Smooth muscle cell (in vitro differentiated cells): ENCODE data around the gene C1orf122. TPM values are rescaled to one million over a fixed set of nuclear protein-coding genes. Genes with fewer than 3 reads are reported as not detected.

Source experiments
- DNase-seq: peaks from one replicate; lab custom pipeline; 2025; ENCODE audit not compliant: unreplicated experiment; lab: John Stamatoyannopoulos, UW
- H2AFZ ChIP-seq: fragments of 200-600 bp; sonication (generic); 2 replicates; pipeline ENCODE4 v1.6.0; 2016; ENCODE audit warnings: antibody characterized with exemption, low read depth, mild to moderate bottlenecking
- H3F3A ChIP-seq: fragments of 200-600 bp; sonication (generic); 2 replicates; pipeline ENCODE4 v1.6.0; 2017; ENCODE audit warnings: antibody characterized with exemption, low read depth
- H3K27ac ChIP-seq: fragments of 200-600 bp; sonication (generic); 2 replicates; pipeline ENCODE4 v1.5.1; 2016; ENCODE audit warnings: low read depth, mild to moderate bottlenecking
- H3K27me3 ChIP-seq: fragments of 200-600 bp; sonication (generic); 2 replicates; pipeline ENCODE4 v1.6.1; 2016; ENCODE audit warnings: low read depth, mild to moderate bottlenecking
- H3K36me3 ChIP-seq: fragments of 200-600 bp; sonication (generic); 2 replicates; pipeline ENCODE4 v1.5.1; 2016; ENCODE audit warnings: low read depth
- H3K4me1 ChIP-seq: fragments of 200-600 bp; sonication (generic); 2 replicates; pipeline ENCODE4 v1.5.1; 2016; ENCODE audit warnings: low read depth
- H3K4me2 ChIP-seq: fragments of 200-600 bp; sonication (generic); 2 replicates; pipeline ENCODE4 v1.6.0; 2016; ENCODE audit warnings: mild to moderate bottlenecking
- H3K4me3 ChIP-seq: fragments of 200-600 bp; sonication (generic); 2 replicates; pipeline ENCODE4 v1.5.1; 2016; ENCODE audit warnings: mild to moderate bottlenecking
- H3K79me2 ChIP-seq: fragments of 200-600 bp; sonication (generic); 2 replicates; pipeline ENCODE4 v1.6.0; 2016; ENCODE audit warnings: low read depth, mild to moderate bottlenecking
- H3K9ac ChIP-seq: fragments of 200-600 bp; sonication (generic); 2 replicates; pipeline ENCODE4 v1.6.0; 2016; ENCODE audit warnings: low read depth
- H3K9me3 ChIP-seq: fragments of 200-600 bp; sonication (generic); replicated peaks from 2 replicates; pipeline ENCODE4 v1.5.1; 2016; ENCODE audit warnings: low read depth
- H4K20me1 ChIP-seq: fragments of 200-600 bp; sonication (generic); 2 replicates; pipeline ENCODE4 v1.6.0; 2016; ENCODE audit warnings: low read depth
- WGBS: methylation state at CpG from one replicate; pipeline ENCODE4 v1.1.7; 2016; ENCODE audit warnings: low lambda C conversion rate; 5-methylcytosine and 5-hydroxymethylcytosine counted together
- polyA plus RNA-seq: library from polyadenylated mRNA; unstranded; fragments of >200 nt; fragmentation: Nextera tagmentation; extraction: Ambion mirVana; gene quantifications from 2 replicates; pipeline ENCODE4 v1.2.1, GENCODE V29; 2016
- total RNA-seq: library from RNA; depleted of rRNA; stranded (reverse); fragments of >200 nt; gene quantifications from 2 replicates; pipeline ENCODE4 v1.2.3, GENCODE V29; 2014
- TF ChIP-seq, protein P1 (sequence below): fragments of 200-600 bp; sonication (generic); IDR thresholded peaks from 2 replicates; pipeline ENCODE4 v1.5.1; 2017; ENCODE audit warnings: borderline replicate concordance, mild to moderate bottlenecking, antibody characterized with exemption; ENCODE audit not compliant: insufficient read depth, poor library complexity, severe bottlenecking

The C1orf122 gene
- total and polyA plus RNA-seq, 2 experiments from 2014 or later: 57.8 to 140 TPM

DNA sequence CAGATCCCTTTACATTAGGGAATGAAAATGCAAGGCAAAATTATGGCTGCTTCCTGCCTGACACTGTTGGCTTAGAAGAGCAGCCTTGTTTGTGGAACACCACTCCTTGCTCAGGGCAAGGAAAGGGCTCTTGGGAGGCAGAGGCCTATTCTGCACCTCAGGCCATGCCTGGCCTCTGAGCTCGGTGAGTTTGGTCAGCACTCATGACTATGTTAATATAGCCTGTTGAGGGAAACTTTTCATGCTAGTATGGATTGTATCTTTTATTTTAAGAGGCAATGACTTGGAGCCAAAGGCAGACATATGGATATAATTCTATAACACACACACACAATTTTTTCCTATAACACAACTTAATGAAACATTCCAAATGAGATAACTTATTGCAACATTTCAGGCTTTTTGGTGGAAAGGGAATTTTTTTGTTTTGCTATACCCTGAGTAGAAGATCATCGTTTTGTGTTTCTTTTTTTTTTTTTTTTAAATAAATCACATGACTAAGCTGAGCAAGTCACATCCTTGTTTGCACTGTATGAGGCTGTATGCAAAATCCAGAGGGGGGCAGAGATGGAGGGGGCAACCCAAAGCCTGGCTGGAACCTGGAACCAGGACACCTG, 6.0 kb downstream of the C1orf122 start:
- Histone ChIP-seq H3K79me2 (peaks cover 7% of the 10 kb centered on the region), H4K20me1 (peaks cover 12% of the 10 kb centered on the region), H3K9me3 (no peaks in the 10 kb centered on the region), H3K9ac (no peak overlapping the region), H3K4me2 (no peak overlapping the region), H3K4me1 (peaks cover 8% of the 10 kb centered on the region), H3F3A (peaks cover 11% of the 10 kb centered on the region), H3K4me3 (no peak overlapping the region), H3K36me3 (peaks cover 4% of the 10 kb centered on the region), H3K27ac (no peak overlapping the region), H2AFZ (no peak overlapping the region), H3K27me3 (no peaks in the 10 kb centered on the region)
- no peak for DNase-seq
- WGBS: 94% methylated on average over 2 of the region's 2 CpGs
- TF ChIP-seq, protein P1, sequence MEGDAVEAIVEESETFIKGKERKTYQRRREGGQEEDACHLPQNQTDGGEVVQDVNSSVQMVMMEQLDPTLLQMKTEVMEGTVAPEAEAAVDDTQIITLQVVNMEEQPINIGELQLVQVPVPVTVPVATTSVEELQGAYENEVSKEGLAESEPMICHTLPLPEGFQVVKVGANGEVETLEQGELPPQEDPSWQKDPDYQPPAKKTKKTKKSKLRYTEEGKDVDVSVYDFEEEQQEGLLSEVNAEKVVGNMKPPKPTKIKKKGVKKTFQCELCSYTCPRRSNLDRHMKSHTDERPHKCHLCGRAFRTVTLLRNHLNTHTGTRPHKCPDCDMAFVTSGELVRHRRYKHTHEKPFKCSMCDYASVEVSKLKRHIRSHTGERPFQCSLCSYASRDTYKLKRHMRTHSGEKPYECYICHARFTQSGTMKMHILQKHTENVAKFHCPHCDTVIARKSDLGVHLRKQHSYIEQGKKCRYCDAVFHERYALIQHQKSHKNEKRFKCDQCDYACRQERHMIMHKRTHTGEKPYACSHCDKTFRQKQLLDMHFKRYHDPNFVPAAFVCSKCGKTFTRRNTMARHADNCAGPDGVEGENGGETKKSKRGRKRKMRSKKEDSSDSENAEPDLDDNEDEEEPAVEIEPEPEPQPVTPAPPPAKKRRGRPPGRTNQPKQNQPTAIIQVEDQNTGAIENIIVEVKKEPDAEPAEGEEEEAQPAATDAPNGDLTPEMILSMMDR: no peak

DNA sequence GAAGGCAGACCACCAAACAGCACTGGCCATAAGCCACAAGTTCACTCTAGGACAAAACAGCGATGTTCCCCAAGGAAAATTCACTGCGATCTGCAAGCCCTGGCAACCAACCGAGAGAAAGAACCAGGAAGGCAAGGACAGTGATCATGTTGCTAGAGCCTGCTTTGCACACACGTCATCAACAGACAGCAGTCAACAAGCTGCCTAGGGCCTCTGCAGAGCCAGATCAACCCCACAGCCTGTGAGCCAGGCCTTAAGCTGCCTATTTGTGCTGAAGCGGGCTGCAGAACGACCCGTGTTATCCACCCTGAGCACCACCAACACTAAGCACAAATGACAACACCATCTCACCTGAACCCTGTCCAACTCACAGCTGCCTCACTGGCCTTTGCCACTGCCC, 6.7 kb downstream of the C1orf122 start:
- Histone ChIP-seq H4K20me1 (peaks cover 12% of the 10 kb centered on the region), H3F3A (peaks cover 5% of the 10 kb centered on the region), H3K4me3 (no peak overlapping the region), H3K4me1 (peaks cover 3% of the 10 kb centered on the region), H3K4me2 (no peak overlapping the region), H3K9me3 (no peaks in the 10 kb centered on the region), H3K9ac (no peak overlapping the region), H2AFZ (no peak overlapping the region), H3K79me2 (peaks cover 7% of the 10 kb centered on the region), H3K27ac (no peak overlapping the region), H3K27me3 (no peaks in the 10 kb centered on the region), H3K36me3 (peaks cover 4% of the 10 kb centered on the region)
- TF ChIP-seq, protein P1: no peak
- 87% methylated on average over 7 of the region's 7 CpGs for WGBS
- no peak for DNase-seq

DNA sequence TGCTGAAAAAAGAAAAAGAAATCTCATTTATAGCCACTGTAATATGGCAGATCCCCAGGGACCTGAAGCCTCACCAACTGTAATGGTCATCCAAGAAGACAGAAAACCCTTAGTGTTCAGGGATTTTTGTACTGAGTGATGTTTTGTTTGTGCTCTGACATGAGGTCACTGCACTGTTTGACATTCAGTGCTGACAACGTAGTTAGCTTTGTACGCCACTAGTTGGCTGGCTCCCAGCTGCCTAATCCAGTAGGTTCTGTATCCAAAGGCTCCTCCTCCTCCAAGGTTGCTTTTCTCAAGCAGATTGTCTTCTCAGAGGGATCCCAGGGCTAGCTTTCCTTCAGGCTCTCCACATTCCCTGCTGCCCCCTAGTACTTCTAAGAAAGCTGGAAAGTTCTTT, 9.9 kb downstream of the C1orf122 start:
- Histone ChIP-seq H3K9ac (no peak overlapping the region), H3K27me3 (no peaks in the 10 kb centered on the region), H3K27ac (no peak overlapping the region), H3K79me2 (no peaks in the 10 kb centered on the region), H3K36me3 (peaks cover 11% of the 10 kb centered on the region), H3K4me2 (no peak overlapping the region), H3F3A (no peaks in the 10 kb centered on the region), H2AFZ (no peak overlapping the region), H4K20me1 (peaks cover 6% of the 10 kb centered on the region), H3K9me3 (no peaks in the 10 kb centered on the region), H3K4me1 (no peaks in the 10 kb centered on the region), H3K4me3 (no peak overlapping the region)
- TF ChIP-seq, protein P1: no peak
- DNase-seq: no peak
- 49% methylated on average over 2 of the region's 2 CpGs for WGBS

DNA sequence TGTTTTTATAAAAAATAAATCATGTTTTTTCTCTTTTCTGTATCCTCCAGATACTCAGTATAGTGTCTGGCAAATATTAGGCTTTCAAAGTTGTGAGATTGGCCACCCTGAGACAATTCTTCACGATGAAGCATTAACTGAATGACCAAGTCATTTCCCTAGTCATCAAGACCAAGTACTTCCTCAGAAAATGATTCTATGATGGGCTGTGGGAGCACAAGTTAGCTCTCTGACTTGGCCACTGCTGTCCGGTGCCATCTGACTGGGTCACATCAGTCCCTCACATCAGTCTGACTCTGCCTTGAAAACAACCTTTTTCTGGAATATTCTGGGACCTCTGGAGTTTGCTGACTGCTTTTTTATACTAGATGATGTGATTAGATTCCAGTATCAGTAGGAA, 13.9 kb downstream of the C1orf122 start:
- Histone ChIP-seq H3K4me3 (no peak overlapping the region), H3F3A (no peaks in the 10 kb centered on the region), H3K9ac (no peak overlapping the region), H3K9me3 (no peaks in the 10 kb centered on the region), H3K4me2 (no peak overlapping the region), H4K20me1 (no peaks in the 10 kb centered on the region), H3K79me2 (no peaks in the 10 kb centered on the region), H3K4me1 (no peaks in the 10 kb centered on the region), H2AFZ (no peak overlapping the region), H3K36me3 (peaks cover 7% of the 10 kb centered on the region), H3K27ac (no peak overlapping the region), H3K27me3 (no peaks in the 10 kb centered on the region)
- 98% methylated on average over 2 of the region's 2 CpGs for WGBS
- DNase-seq: no peak
- TF ChIP-seq, protein P1: no peak
